NCI-H2196 (cell line): ENCODE data around the gene METTL6.
"Not testable (repeated sequence)": the region's sequence is repeated elsewhere in the genome, so short reads cannot be mapped to it uniquely, and the experiment has no call there.

ENCODE experiments used
- DNase-seq: peaks from one replicate; lab custom pipeline; 2025; ENCODE audit not compliant: unreplicated experiment; lab: John Stamatoyannopoulos, UW

The METTL6 gene

GRCh38 chr3:15375461-15376000 lies 51.8 kb downstream of the METTL6 start:
- no peak for DNase-seq

GRCh38 chr3:15372918-15373317 lies 54.4 kb downstream of the METTL6 start:
- DNase-seq, result no peak

- DNase-seq, result no peak
Observed at GRCh38 chr3:15368561-15369135, 58.7 kb downstream of the METTL6 start.

- DNase-seq, result no peak
Observed at GRCh38 chr3:15367059-15367458, 60.3 kb downstream of the METTL6 start.

GRCh38 chr3:15364078-15364477 lies 63.3 kb downstream of the METTL6 start:
- not testable (repeated sequence) for DNase-seq

GRCh38 chr3:15361494-15362214 lies 65.7 kb downstream of the METTL6 start:
- no peak for DNase-seq

GRCh38 chr3:15360788-15361493 lies 66.4 kb downstream of the METTL6 start:
- DNase-seq, result no peak
